GM18909 (cell line): Measurements from ENCODE around the gene OR2A7.
"Not testable (repeated sequence)": the region's sequence is repeated elsewhere in the genome, so short reads cannot be mapped to it uniquely, and the experiment has no call there.

Source experiments
- ATAC-seq: cut with Tn5 transposase; IDR thresholded peaks from one replicate; pipeline ENCODE4 v1.9.1; 2021; ENCODE audit warnings: mild to moderate bottlenecking; ENCODE audit not compliant: unreplicated experiment, poor library complexity

Gene OR2A7, protein sequence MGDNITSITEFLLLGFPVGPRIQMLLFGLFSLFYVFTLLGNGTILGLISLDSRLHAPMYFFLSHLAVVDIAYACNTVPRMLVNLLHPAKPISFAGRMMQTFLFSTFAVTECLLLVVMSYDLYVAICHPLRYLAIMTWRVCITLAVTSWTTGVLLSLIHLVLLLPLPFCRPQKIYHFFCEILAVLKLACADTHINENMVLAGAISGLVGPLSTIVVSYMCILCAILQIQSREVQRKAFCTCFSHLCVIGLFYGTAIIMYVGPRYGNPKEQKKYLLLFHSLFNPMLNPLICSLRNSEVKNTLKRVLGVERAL

DNA sequence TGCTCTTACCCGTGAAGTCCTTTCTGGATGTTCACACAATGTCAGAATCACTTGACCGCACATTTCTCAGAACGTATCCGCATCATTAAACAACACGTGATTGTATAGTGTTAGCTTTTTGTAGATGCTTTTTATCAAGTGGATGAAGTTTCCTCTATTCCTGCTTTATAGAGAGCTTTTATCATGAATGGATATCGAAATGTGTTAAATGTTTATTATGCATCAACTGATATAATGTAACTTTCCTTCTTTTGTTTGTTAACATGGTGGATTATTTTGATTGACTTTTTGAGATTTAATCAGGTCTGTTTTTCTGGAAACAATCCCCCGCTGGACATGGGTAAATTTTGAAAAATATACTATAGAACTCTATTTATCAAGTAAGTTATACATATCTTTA is at the start of gene OR2A7:
OR2A7 (minus strand) TSS at position 101 of the 400 bp plus-strand sequence. CDS start 5,164 bp downstream, outside the sequence.
- not testable (repeated sequence) for ATAC-seq

DNA sequence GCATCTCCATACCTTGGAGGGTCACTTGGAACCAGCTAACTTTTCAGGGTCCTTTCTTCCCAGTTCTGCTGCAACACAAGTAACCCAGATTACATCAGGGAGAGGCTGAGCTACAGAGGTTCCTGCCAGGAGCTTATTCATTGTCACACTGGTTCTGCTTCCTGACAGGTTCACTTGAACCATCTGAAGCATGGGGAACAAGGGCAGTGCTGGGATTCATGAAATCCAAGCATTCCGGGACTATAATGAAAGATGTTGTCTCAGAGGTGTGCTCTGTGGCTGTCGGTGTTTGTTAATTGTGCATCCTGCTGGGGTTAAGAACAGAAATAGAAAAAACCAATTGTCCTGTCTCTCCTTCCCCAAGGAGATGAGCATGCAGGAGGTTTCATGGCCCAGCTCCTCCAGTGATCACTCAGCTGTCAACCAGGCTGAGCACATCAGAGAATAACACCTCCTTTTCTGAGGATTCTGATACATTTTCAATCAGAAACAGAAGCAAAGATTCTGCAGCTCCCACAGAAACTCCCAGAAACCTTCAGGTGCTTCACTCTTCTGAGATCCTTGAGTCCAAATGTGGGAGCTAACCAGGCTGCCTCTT is 47.4 kb upstream of the OR2A7 start, which contains the start of gene OR2A1:
OR2A1 (plus strand) TSS at position 548 of the 598 bp plus-strand sequence. CDS start 5,706 bp downstream, outside the sequence.
- not testable (repeated sequence) for ATAC-seq

- ATAC-seq: not testable (repeated sequence)
Measured at GRCh38 chr7:144311218-144311617, 46.6 kb upstream of the OR2A7 start.

DNA sequence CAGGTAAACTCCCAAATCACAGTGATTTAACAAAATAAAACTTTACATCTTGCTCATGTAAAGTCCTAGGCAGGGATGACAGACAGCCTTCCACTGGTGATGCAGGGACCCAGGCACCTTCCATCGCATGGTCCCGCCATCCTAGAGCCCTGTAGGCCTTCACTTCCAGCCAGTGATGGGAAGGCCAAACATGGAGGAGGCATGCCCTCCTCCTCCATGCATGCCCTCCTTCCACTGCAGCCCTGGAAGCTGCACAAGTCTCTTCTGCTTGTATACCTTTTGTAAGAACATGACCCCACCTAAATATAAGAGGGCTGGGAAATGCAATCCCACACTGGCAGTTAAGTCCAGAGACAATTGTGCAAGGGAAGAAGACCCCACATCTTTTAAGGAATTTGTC is 45.1 kb upstream of the OR2A7 start:
- ATAC-seq: not testable (repeated sequence)

DNA sequence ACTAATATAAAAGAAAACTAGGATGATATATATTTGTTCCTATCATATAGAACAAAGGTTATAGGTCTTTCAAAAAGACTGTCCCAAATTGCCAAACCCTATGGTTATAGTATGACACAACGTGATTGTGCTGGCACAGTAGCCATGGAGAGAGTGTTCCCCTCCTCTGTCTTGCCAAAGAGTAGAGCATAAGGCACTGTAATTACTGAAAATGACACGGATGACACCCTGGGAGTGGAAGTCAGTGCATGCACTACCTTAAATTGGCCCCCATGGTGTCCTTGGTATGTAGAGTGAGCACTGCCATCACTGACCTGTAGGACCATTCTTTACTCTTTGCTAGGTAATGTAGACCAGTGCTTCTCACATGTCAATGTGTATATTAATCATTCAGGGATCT is 40.6 kb upstream of the OR2A7 start:
- not testable (repeated sequence) for ATAC-seq

DNA sequence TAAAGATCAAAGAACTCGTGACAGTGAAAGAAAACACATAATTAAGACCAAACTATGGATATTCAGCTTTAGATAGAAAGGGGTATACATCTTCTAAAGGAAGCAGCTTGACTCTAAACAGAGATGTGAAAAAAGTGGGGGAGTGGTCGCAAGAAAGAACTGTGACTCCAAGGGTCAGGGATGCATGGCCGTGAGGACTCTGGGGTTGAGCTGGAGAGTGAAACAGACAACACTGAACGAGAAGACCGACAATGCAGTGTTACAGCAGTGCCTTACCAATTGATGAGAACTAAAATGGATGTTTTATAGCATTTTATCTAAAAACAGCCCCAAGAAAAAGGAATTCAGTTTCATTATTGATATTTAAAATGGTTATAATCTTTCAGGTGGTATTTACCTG is 39.0 kb upstream of the OR2A7 start:
- not testable (repeated sequence) for ATAC-seq

DNA sequence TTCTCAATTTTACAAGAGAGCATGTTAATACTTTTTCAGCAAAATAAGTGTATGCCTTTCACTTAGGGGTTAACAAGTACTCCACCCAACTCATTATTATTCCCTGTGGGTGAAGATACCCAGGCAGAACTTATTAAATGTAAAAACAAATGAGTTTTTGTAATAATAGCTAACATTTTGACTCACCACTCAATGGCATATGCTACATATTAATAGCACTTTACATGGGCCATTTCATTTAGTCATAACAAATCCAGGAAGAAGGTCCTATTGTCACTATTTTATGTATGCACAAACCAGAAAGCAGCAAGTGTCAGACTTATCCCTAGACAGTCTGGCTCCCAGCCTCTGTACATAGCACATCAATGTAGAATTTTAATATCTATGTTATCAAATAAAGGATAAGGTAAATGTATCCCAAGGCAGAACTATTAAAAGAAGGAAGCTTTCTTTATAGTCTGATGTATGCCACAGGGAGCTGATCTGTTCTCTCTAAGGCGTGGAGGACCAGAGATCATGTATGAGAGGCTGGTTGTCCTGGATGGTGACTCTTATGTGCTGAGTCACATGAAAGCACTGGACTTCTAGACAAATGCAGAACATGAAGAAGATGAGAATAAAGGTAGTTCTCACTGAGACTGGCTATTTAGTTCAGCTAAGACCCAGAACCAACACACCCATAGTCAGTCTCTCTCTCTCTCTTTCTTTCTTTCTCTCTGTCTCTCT is 38.1 kb upstream of the OR2A7 start:
- not testable (repeated sequence) for ATAC-seq

DNA sequence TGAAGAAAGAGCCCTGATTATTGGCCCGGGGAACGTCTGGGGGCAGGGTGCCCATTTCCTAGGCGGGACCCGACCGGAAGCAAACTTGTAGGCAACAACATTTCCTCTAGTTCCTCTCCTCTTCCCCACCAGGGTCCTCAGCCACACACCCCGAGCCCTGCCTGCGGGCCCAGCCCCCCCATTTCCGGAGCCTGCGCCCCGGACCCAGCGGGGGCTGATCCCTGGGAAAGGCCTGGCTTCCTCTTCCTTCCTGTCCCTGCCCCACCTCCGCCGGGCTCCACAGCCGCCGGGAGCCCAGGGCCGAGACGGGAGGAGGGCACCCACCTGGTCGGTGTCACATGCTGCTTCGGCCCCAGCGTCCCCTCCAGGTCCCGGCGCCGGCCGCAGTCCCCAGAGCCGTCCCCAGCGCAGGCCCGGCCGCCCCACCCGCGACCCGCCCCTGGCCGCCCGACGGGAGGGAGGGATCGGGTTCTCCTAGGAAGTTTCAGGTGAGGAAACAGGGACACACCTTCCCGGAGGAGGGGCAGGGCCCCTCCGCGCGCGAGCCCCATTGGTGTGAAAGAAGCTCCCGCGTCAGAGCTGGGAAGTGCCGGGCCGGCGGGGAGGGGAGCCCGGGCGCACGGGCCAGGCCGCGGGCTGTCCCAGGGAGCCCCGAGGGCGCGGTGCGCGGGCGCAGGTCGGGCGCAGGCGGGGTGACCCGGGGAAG is 29.4 kb upstream of the OR2A7 start:
- ATAC-seq: peak; percentile 80

GRCh38 chr7:144292384-144293161 is 28.0 kb upstream of the OR2A7 start:
- not testable (repeated sequence) for ATAC-seq

DNA sequence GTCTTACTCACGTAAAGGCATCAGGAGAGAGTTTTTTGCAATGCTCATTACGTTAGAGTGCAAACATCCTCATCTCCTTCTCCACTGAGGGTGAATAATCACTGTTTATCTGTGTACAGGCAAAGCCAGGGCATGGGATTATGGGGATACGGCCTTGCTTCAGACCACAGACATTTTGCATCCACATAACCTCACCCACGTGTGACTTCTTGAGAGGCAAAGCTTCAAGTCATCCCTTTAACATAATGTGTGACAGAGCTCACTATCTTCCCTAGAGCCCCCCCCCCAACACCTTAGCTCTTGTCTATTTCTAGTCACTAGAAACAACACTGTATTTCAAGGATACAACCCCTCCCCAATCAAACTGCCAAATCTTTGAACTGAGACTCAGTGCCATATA is 27.0 kb upstream of the OR2A7 start:
- ATAC-seq: not testable (repeated sequence)

- not testable (repeated sequence) for ATAC-seq
Measured at GRCh38 chr7:144287171-144287784, 22.7 kb upstream of the OR2A7 start.

- not testable (repeated sequence) for ATAC-seq
Measured at GRCh38 chr7:144283716-144284115, 19.1 kb upstream of the OR2A7 start.

DNA sequence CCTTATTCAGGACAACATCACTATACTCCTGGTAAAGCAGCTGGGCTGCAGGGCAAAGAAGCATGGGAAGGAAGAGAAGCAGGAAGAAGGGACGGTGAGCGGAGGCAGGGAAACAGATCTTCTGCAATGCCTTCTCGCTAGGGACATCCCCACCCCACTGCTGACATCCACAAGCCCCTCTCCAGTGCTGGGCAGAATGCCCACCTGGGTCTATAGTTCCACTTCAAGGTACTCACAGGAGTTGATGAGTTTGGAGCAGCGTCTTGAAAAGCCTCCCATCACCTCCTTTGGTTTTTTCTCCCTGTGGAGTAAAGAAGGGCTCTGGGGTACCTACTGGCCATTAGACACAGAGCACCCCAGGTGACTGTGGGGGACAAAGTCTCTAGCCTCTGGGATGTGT is 17.9 kb upstream of the OR2A7 start:
- ATAC-seq: not testable (repeated sequence)

DNA sequence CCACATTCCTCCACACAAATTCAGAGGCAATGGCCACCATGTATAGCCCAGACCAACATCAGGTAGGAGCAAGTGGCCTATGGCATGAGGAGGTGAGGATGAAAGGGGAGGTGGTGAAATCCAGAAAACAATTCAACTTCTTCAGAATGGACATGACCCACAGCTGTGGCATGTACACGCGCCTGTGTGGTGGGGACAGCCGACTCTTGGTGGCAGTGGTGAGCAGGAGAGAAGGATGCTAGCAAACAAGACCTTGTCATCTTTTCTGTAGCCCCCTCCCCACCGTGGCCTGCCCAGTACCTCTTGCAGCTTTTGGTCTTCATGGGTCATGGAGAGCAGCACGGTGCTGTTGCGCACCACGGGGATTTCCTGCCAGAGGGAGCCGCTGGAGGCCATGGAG is 17.4 kb upstream of the OR2A7 start:
- not testable (repeated sequence) for ATAC-seq

GRCh38 chr7:144280010-144280409 is 15.4 kb upstream of the OR2A7 start:
- ATAC-seq: peak; percentile 48

- ATAC-seq: not testable (repeated sequence)
Measured at GRCh38 chr7:144275281-144275680, 10.7 kb upstream of the OR2A7 start.

DNA sequence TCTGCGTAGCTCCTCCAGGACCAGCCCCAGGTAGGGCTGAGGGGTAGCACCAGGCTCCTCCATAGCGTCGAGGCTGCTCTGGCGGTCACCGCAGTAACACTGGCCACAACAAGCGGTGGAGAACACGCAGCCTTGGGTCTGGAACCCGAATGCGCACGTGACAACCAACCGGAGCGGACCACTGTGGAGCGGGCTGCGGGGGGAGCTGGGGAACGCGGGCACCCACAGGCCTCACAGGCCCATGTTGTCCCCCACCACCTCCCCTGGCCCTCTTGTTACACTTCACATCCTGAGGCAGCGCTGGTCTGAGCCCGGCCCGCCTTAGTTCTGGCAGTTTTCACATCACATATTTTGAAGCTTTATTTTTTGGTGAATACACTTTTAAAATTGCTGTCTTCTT is 4.6 kb upstream of the OR2A7 start, which contains the start of gene CTAGE8:
CTAGE8 (minus strand) TSS at position 101 of the 400 bp plus-strand sequence; CDS start at position 63, 38 bp downstream.
- not testable (repeated sequence) for ATAC-seq

GRCh38 chr7:144262128-144262527 is 2.5 kb downstream of the OR2A7 start:
- ATAC-seq: not testable (repeated sequence)

DNA sequence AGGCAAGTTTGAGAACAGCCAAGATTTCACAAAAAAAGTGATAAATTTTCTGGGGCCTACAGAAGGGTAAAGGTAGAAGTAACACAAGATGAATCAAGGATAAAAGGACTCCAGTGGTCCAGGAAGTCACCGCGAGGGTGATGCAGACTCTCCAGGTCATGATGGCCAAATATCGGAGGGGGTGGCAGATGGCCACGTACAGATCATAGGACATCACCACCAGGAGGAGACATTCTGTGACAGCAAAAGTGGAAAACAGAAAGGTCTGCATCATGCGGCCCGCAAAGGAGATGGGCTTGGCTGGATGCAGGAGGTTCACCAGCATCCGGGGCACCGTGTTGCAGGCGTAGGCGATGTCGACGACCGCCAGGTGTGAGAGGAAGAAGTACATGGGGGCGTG is 5.5 kb downstream of the OR2A7 start:
- ATAC-seq: not testable (repeated sequence)
